Transverse colon (tissue), 4 donors: ENCODE data around the gene ZNF397.

Experiments
- CTCF ChIP-seq, 5 experiments: fragments of 200-600 bp in 3 of 5; fragments of 450-650 bp in 2 of 5; sonication (generic) in 3 of 5; IDR thresholded peaks; 1 replicate in 2 of 5; 2 replicates in 3 of 5; pipeline ENCODE4 v1.5.1; 2016 to 2017; ENCODE audit warnings: antibody characterized with exemption in 5 of 5, inconsistent platforms in 3 of 5, mild to moderate bottlenecking in 2 of 5, moderate library complexity in 1 of 5
- EP300 ChIP-seq: sonication (generic); formaldehyde crosslinking; IDR thresholded peaks from one replicate; pipeline ENCODE4 v1.6.1; 2017; ENCODE audit warnings: antibody characterized with exemption, low read depth
- POLR2A ChIP-seq: fragments of 450-650 bp; IDR thresholded peaks from one replicate; pipeline ENCODE4 v1.6.1; 2016; ENCODE audit warnings: antibody characterized with exemption, mild to moderate bottlenecking, moderate library complexity
- POLR2AphosphoS5 ChIP-seq, 3 donors: sonication (generic); formaldehyde crosslinking; IDR thresholded peaks; one replicate each; pipeline ENCODE4 v1.6.1; 2016; ENCODE audit warnings: antibody characterized with exemption in 3 of 3

GRCh38 chr18:35252466-35252865 is 11.6 kb downstream of the ZNF397 start:
- TF ChIP-seq POLR2AphosphoS5 (IDR thresholded peaks at IDR 0.05) (no peak), CTCF (IDR thresholded peaks at IDR 0.05) (no peak), POLR2A (no peak), EP300 (no peak)
